NOMO-1 treated with dmso at 0.1 percent for 144 hours (cell line): ENCODE data around the gene TP63.
A peak's percentile ranks its signal among the peaks of the same experiment; 100 is the strongest.

Experiments
- DNase-seq: peaks from one replicate; lab custom pipeline; 2025; ENCODE audit not compliant: unreplicated experiment; lab: John Stamatoyannopoulos, UW

Gene TP63

GRCh38 chr3:189683546-189684255 lies 52.5 kb downstream of the TP63 start:
- DNase-seq: no peak

- no peak for DNase-seq
Observed at GRCh38 chr3:189684317-189684716, 53.1 kb downstream of the TP63 start.

- no peak for DNase-seq
Observed at GRCh38 chr3:189685291-189685690, 54.1 kb downstream of the TP63 start.

DNA sequence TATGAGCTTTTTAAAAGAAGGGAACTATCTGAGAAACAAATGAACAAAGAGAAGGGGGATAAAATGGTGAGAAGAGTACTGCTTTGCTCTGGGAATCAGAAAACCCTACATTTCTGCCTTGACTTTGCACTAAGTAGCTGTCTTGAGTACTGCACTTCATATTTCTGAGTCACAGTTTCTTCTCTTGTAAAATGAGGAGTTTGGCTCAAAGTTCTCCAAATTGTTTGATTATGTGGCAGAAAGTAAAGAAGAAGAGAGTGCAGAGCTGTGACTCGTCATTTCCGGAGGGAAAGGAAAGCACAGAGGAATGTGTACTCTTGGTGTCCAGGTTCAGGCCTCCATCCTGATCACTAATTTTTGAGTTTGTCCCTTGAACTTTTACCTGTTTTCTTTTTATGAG lies 54.7 kb downstream of the TP63 start:
- DNase-seq: no peak

DNA sequence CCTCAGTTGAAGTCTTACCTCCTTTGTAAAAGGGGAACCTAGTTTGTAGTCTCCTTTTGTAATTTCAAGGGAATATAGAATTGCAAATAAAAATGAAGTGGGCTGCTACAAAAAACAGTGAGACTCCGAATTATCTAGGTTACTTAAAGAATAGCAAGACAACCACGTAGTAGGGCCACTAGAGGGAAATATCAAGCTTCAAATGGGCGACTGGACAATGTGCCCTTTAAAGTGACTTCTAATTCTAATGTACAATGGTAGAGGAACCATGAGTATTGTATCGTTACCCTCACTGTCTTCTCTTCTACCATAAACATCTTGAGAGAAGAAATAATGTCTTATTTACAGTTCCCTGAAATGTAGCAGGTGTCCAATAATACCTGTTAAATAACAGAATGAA lies 56.3 kb downstream of the TP63 start:
- DNase-seq: no peak

DNA sequence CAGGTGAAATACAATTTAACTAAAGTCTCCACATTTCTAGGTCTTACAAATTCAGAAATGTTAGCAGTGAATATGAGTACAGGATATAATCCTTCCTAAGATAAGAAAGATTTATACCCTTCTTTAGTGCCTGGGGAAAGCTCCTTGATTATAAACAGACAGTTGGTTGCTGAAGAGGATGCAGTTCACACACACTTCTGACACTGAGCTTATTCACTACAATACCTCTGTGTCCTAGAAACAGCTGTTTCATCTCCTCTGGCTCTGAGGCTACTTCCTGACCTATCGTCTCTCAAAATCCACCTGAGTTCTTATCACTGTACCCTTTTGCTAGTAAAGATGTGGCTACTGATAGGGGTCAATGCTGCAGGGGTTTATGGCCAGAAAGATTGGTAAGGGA lies 57.1 kb downstream of the TP63 start:
- no peak for DNase-seq

DNA sequence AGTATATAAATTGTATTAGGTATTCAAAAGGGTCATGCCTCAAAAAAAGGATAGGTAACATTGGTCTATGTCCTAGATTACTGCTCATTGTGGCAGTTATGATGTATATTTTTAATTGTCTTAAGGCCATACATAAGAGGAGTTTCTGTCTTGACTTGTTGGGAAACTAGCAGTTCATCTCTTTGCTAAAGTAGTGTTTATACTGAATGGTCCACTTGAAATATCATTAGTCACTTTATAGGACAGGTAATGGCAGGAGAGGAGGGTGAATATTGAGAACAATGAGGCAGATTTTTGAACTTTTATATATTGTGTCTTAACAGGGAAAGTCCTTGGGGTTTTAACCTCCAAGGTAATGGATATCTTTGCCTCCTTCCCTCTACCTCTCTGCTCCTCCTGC lies 58.4 kb downstream of the TP63 start:
- no peak for DNase-seq

DNA sequence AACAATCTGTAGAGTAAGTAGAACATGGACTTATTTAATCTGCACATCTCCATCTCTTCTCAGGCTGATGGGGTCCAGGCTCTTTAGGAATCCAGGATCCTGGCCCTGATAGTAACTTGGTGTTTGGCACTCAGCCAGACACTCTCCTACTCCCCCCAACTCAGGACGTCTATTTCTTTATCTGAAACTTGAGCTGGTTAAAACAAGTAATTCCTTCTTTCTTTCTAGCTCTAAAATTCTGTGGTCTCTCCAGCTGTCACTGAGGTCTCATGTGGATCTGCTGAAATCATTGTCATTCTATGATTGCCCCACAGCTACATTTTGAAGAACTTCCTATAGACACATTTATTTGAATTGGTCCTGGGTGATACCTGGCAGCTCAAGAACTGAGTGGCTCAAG lies 59.0 kb downstream of the TP63 start:
- peak; percentile 16 for DNase-seq

GRCh38 chr3:189690672-189691071 lies 59.5 kb downstream of the TP63 start:
- no peak for DNase-seq

DNA sequence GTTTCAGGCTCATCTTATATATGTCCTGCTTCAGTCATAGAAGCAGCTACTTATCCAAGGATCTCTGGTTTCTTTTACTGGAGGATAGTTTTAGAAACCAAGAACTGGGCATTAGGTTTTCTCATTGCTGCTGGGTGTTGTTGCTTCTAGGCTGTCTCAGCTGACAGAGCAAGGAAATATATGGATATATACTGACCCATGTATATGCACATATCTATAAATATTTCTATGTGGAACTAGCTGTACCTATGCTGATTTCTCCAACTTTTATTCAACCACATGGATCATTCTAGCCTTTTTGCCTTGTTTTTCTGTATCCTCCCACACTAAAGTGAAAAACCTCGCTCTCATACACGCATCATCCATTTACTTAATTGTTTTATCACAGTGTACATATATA lies 64.2 kb downstream of the TP63 start:
- no peak for DNase-seq

- DNase-seq: no peak
Observed at GRCh38 chr3:189698811-189699210, 67.6 kb downstream of the TP63 start.

GRCh38 chr3:189699885-189700284 lies 68.7 kb downstream of the TP63 start:
- no peak for DNase-seq

DNA sequence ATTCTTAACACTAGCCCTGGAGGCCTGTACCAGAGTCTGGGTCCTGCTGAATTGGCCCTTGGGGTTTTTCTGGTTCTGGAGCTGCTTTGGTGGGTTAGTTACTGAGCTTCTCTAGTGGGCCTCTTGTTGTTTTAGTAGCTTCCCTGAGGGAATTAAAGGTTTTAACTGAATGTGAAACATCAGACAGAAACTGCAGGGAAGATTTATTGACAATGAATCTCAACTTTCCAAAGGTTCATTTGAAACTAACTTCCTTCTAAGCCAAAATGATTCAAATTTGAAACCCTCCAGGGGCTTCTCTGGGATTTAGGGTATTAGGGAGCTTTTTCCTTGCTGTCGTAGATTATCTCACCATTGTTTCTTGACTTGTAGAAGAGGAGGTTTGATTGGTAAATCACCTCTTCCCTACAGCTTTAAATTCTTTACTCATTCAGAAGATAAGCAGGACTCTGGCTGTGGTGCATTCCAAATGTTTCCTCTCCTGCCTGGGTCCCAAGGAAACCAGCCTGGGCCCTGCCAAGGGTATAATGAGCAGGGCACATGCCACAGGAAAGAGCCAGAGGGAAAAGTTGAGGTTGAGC lies 71.0 kb downstream of the TP63 start:
- DNase-seq: no peak

DNA sequence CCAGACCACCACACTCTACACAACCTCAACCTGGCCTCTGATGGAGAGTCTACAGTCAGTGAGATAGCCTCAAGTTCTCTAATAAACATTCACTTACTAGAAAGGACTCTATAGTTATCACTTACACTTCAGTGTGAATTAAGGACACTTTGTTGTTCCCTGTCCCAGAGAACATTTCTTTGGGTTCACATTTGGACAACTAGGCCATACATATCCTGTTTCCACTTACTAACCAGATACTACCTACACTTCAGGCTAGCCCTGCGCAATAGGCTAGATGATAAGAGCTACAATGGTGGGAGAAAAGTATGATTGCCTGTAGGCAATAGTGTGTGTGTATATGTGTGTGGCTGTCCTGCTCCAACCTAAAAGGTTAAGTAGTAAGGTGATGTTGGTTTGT lies 72.7 kb downstream of the TP63 start:
- no peak for DNase-seq

DNA sequence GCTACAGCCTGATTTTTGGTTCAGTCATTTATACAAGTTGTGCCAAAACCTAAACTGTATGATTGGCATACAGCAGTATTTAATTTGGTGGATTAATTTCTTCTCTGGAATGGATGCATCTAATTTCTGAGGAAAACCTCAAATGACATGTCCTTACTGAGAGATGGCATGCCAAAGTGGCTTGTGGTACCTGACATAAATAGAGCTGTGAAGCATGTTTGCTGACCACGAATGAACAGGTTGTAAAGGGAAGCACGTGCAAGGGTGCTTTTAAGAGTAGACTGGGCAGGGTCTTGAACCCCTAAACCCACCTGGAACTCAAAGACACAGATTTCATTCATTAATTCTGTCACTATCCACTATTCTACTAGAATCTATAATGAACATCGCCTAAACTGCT lies 77.2 kb downstream of the TP63 start:
- no peak for DNase-seq

DNA sequence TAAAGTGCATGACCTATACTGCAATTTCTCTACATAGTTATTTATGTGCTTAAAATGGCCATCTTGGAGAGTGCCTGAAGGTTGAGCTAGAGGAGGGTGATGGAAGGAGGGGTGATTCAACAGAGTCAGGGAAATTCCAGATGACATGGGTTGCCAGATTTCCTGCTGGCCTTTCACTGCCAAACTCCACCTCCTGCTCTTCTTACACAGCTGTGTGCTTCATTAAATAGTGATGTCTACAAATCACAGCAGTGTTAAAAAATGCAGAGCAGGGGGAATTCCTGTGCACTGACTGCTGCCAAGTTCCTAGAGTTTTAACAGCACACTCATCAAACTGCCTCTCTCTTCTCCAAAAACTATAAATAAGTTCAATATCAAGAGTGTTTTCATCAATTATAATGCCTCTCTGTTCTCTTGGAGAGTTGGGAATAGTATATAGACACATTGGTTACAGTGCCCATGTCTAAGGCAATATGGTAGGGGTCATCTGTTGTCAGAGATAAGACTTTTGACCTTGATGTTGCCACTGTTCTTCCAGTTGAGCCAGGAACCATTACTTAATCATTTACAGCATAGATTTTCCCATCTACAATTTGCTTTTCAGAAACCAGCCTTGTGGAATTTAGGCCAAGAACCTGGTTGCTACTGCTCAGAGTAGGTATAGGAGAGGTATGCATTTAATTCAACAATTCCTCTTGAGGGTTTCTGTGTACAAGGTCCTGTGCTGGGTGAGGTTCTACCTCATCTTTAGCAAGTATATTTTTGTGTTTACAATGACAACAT lies 79.6 kb downstream of the TP63 start:
- DNase-seq: no peak

DNA sequence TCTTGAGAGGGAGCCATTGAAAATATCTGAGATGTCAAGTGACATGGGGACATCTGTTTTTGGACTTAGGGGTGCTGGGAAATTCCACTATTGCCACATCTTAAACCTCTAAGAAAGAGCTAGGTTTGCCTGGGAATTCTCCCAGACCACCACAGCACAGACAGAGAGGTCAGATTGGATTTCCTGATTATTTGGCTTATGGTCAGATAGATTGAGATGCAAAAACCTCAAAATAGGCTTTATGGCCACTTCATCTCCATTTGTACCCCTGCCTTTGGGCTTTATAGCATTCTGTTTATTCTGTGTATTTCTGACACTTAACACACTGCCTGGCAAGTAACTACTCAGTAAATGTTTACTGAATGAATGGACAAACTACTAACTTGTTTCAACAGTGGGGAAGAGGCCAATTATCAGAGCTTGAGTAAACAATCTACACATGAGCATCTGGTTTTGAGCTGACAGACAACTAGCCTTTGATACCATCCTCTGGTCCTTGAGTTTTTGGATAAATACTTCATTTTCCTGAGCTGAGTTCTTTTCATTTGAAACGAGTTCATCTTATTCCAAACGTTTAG lies 81.8 kb downstream of the TP63 start:
- DNase-seq: no peak

- DNase-seq: no peak
Observed at GRCh38 chr3:189714991-189715961, 84.1 kb downstream of the TP63 start.

- DNase-seq: peak; percentile 34
Observed at GRCh38 chr3:189718215-189718614, 87.0 kb downstream of the TP63 start.

DNA sequence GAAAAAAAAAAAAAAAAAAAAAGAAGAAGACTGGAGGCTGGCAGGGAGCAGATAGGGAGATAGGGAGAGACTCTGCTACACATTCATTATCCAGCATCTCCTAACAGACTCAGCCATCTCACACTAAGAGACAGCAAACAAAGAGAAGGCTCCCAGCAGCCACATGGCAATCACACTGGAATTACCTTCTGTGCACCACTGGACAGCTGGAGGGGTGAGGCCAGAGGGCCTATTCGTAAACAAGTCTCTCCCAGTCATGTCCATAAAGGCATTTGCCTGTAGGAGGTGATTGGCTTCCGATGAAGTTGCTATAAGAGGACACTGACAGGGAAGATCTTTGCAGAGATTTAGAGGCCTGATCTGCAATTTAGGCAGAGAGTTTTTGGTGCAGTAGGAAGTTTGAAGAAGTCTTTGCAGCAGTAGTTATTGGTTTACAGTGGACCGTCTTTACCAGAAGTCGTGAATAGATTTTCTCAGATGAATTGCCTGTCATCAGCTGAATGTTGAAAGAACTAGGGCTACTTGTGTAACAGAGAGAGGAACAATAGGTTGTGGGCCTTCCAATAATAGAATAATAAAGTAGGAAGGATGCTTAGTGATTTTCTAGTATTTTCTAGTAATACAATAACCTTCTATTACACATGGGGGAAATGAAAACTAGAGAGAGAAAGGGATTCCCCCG lies 89.7 kb downstream of the TP63 start:
- DNase-seq: peak; percentile 57
